A673 (cell line): ENCODE data around the gene OLFM1. TPM values are rescaled to one million over a fixed set of nuclear protein-coding genes. Genes with fewer than 3 reads are reported as not detected.

Experiments
- BruUV-seq: library from RNA; stranded (reverse); fragments of 400-500 nt; replicated peaks from 2 replicates; lab custom pipeline; 2021; lab: Mats Ljungman, UMichigan
- CTCF ChIA-PET: fragments of 300-600 bp; sonication (Branson Sonifier 250); formaldehyde crosslinking; loops from one replicate; lab custom pipeline; 2022; ENCODE audit warnings: antibody characterized with exemption; lab: Charles Lee
- POLR2A ChIA-PET: fragments of 300-600 bp; sonication (Branson Sonifier 250); formaldehyde crosslinking; loops from one replicate; lab custom pipeline; 2022; ENCODE audit warnings: antibody characterized with exemption; ENCODE audit not compliant: low non-redundant PET; lab: Charles Lee
- DNase-seq: peaks from one replicate; pipeline ENCODE4 v3.0.0-alpha.2; 2015; ENCODE audit warnings: low spot score
- H3K27ac ChIP-seq: fragments of 200-600 bp; sonication (generic); 2 replicates; pipeline ENCODE4 v1.5.1; 2016; ENCODE audit warnings: mixed run types, low read depth, mild to moderate bottlenecking, mixed read lengths, antibody characterized with exemption, low read length; ENCODE audit not compliant: poor library complexity, severe bottlenecking
- H3K27me3 ChIP-seq: fragments of 200-600 bp; sonication (generic); replicated peaks from 2 replicates; pipeline ENCODE4 v1.6.1; 2017; ENCODE audit warnings: mixed run types, low read depth, mild to moderate bottlenecking, mixed read lengths, antibody characterized with exemption, low read length; ENCODE audit not compliant: insufficient read depth, poor library complexity
- H3K36me3 ChIP-seq: fragments of 200-600 bp; sonication (generic); 2 replicates; pipeline ENCODE4 v1.6.1; 2016; ENCODE audit warnings: mixed run types, mild to moderate bottlenecking, mixed read lengths, antibody characterized with exemption, low read length; ENCODE audit not compliant: insufficient read depth, poor library complexity, severe bottlenecking
- H3K4me1 ChIP-seq: fragments of 200-600 bp; sonication (generic); 2 replicates; pipeline ENCODE4 v1.6.1; 2017; ENCODE audit warnings: mixed run types, mild to moderate bottlenecking, mixed read lengths, antibody characterized with exemption, low read length; ENCODE audit not compliant: insufficient read depth, poor library complexity, severe bottlenecking
- H3K4me3 ChIP-seq: fragments of 200-600 bp; sonication (generic); 2 replicates; pipeline ENCODE4 v1.5.1; 2016; ENCODE audit warnings: low read depth, mixed run types, mild to moderate bottlenecking, mixed read lengths, low read length; ENCODE audit not compliant: poor library complexity, severe bottlenecking
- H3K9me3 ChIP-seq: fragments of 200-600 bp; sonication (generic); 2 replicates; pipeline ENCODE4 v1.6.1; 2016; ENCODE audit warnings: mixed run types, low read depth, mild to moderate bottlenecking, mixed read lengths, antibody characterized with exemption, low read length; ENCODE audit not compliant: poor library complexity, severe bottlenecking
- CTCF ChIP-seq: fragments of 300-800, 200-600 bp; sonication (generic); conservative IDR thresholded peaks from 2 replicates; pipeline ENCODE4 v1.5.1; 2017; ENCODE audit warnings: low read depth, mild to moderate bottlenecking, antibody characterized with exemption, low read length, moderate library complexity, mixed read lengths
- EZH2 ChIP-seq: fragments of 200-600 bp; sonication (generic); IDR thresholded peaks from 2 replicates; pipeline ENCODE4 v1.6.1; 2017; ENCODE audit warnings: borderline replicate concordance, low read depth, mild to moderate bottlenecking, mixed read lengths, antibody characterized with exemption, low read length; ENCODE audit not compliant: poor library complexity, severe bottlenecking
- intact Hi-C: fragments of 100-400 bp; cut with micrococcal nuclease; formaldehyde crosslinking; loops from one replicate; pipeline ENCODE4 v1.10.0; 2022; ENCODE audit not compliant: unreplicated experiment
- total RNA-seq: library from RNA; stranded (reverse); gene quantifications from 2 replicates; pipeline ENCODE4 v1.2.3, GENCODE V29; 2021

Gene OLFM1
- total RNA-seq, 1 experiment from 2014 or later = 308 TPM

GRCh38 chr9:135046739-135047350 is 40.6 kb upstream of the OLFM1 start:
- no peak for DNase-seq
- Histone ChIP-seq H3K4me1 (no peaks in the 10 kb centered on the region), H3K27ac (no peak overlapping the region), H3K4me3 (no peak overlapping the region), H3K9me3 (no peaks in the 10 kb centered on the region), H3K36me3 (no peaks in the 10 kb centered on the region), H3K27me3 (no peaks in the 10 kb centered on the region)
- intact Hi-C loops = no loop called here
- TF ChIP-seq CTCF (no peak), EZH2 (no peak)
- ChIA-PET CTCF (no interaction called here), POLR2A (no interaction called here)
- BruUV-seq = no TSS peak

GRCh38 chr9:135047521-135047920 is 39.9 kb upstream of the OLFM1 start:
- CTCF ChIA-PET = no interaction called here
- intact Hi-C loops = no loop called here

GRCh38 chr9:135048046-135048757 is 39.3 kb upstream of the OLFM1 start:
- Histone ChIP-seq H3K27me3 (no peaks in the 10 kb centered on the region), H3K4me1 (no peaks in the 10 kb centered on the region), H3K27ac (no peak overlapping the region), H3K9me3 (no peaks in the 10 kb centered on the region), H3K4me3 (no peak overlapping the region), H3K36me3 (no peaks in the 10 kb centered on the region)
- intact Hi-C loops = no loop called here
- ChIA-PET CTCF (no interaction called here), POLR2A (interaction anchor here (0.6 kb wide), 1 partner anchor 512 kb away, joined by 4 read pairs; no protein-coding TSS in a partner anchor)
- DNase-seq = no peak
- BruUV-seq = no TSS peak
- TF ChIP-seq EZH2 = no peak
- no peak for TF ChIP-seq CTCF

More at GRCh38 chr9:135047521-135047920, 39.9 kb upstream of the OLFM1 start:
- no TSS peak for BruUV-seq
- H3K4me1 ChIP-seq = no peaks in the 10 kb centered on the region
- DNase-seq = no peak
- TF ChIP-seq CTCF = no peak
- TF ChIP-seq EZH2 = no peak
- POLR2A ChIA-PET = no interaction called here
- H3K4me3 ChIP-seq = no peak overlapping the region
- H3K27ac ChIP-seq = no peak overlapping the region
- no peaks in the 10 kb centered on the region for H3K27me3 ChIP-seq
- no peaks in the 10 kb centered on the region for H3K9me3 ChIP-seq
- no peaks in the 10 kb centered on the region for H3K36me3 ChIP-seq
